Measurements from ENCODE around the gene F7.
"Not testable (repeated sequence)": the region's sequence is repeated elsewhere in the genome, so short reads cannot be mapped to it uniquely, and the experiment has no call there.

The F7 gene

DNA sequence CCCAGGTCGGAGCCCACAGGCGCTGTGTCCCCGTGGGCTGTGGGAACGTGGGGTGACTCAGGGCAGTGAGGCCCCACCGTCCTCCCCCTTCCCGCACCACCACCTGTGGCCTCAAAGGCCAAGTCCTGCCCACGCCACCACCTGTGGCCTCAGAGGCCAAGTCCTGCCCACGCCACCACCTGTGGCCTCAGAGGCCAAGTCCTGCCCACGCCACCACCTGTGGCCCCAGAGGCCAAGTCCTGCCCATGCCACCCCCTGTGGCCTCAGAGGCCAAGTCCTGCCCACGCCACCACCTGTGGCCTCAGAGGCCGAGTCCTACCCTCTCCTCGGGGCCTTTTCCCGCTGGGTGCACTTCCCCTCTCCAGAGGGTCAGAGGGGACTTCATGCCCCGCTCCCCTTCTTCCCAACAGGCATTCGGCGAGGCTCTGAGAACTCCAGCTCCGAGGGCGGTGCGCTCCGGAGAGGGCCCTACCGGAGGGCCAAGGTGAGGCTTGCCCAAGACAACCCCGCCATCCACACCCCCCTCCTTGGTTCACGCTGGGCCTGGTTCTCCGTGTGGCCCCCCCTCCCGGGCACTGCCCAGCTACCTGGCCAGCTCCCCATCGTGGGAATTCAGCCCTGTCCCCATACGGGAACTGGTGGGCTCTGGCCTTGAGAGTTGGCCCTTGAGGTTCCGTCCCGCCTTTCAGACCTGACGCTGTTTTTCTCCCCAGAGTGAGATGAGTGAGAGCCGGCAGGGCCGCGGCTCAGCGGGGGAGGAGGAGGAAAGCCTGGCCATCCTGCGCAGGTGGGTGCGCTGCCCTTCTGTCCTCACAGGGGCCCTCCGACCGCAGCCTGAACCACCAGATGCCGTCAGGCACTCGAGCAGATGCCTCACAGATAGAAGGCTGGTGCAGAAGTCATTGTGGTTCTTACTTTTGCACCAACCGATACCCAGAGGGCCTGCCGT is 27.4 kb upstream of the F7 start:
- Histone ChIP-seq H3K4me1 (ENCODE audit: insufficient read depth, insufficient read length) (no peaks in the 10 kb centered on the region), H3K36me3 (ENCODE audit: insufficient read depth, insufficient read length, low read length) (no peaks in the 10 kb centered on the region), H3K9ac (ENCODE audit: insufficient read length, low read depth) (no peak overlapping the region), H3K4me3 (ENCODE audit: insufficient read length, low read depth) (no peak overlapping the region), H3K9me3 (ENCODE audit: insufficient read depth, low read length) (no peaks in the 10 kb centered on the region), H3K27me3 (ENCODE audit: insufficient read depth, insufficient read length) (no peaks in the 10 kb centered on the region)
- TF ChIP-seq SUZ12 (IDR thresholded peaks at IDR 0.05; ENCODE audit: extremely low read depth, insufficient read depth, insufficient read length) (no peak), ZNF274 (IDR thresholded peaks at IDR 0.05; ENCODE audit: low read depth, low read length) (no peak), YY1 (IDR thresholded peaks at IDR 0.05; ENCODE audit: insufficient read depth, insufficient read length) (no peak)
- DNase-seq (ENCODE audit: low read depth, low spot score) = no peak

DNA sequence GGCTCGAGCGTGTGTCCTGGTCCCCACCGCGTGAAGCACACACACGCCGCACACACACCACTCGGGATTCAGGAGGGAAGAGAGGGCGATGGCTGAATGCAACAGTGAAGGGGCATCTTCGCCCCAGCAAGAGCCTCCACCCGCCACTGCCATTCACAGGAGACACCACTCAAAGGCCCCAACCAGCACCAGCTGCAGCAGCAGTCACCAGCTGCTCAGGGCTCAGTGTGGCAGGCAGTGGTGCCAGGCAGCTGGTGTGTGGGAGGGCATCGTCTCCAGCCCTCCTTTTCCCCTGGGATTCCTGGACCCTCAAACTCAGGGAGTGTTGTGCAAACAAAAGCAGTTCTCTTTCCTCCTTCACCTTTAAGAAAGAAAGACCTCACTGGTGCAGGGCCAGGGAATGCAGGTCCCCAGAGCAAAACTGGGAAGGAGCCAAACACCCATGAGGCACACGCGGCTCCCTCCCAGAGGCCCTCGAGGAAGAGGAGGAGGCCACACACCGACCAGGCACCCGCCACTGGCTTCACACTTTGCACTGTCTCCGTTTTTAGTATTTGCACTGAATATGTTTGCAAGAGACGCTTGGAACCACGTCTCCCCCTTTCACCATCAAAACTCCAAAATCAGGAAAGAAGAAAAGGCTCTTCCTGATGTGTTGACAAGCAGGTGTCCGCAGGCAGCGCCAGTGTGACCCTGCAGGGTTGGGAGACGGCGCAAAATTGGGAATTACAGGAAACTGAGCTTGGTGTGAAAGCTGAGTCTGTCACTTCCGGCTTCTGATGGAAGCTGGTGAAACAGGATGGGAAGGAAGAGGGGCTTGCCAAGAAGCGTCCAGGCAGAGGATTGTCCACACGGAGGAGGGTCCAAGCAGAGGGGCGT is 26.4 kb upstream of the F7 start:
- H3K9ac ChIP-seq (ENCODE audit: insufficient read length, low read depth) = no peak overlapping the region
- H3K27me3 ChIP-seq (ENCODE audit: insufficient read depth, insufficient read length) = no peaks in the 10 kb centered on the region
- no peaks in the 10 kb centered on the region for H3K36me3 ChIP-seq (ENCODE audit: insufficient read depth, insufficient read length, low read length)
- no peak overlapping the region for H3K4me3 ChIP-seq (ENCODE audit: insufficient read length, low read depth)
- no peaks in the 10 kb centered on the region for H3K9me3 ChIP-seq (ENCODE audit: insufficient read depth, low read length)
- no peaks in the 10 kb centered on the region for H3K4me1 ChIP-seq (ENCODE audit: insufficient read depth, insufficient read length)
- no peak for TF ChIP-seq SUZ12 (IDR thresholded peaks at IDR 0.05; ENCODE audit: extremely low read depth, insufficient read depth, insufficient read length)
- no peak for TF ChIP-seq YY1 (IDR thresholded peaks at IDR 0.05; ENCODE audit: insufficient read depth, insufficient read length)
- no peak for TF ChIP-seq ZNF274 (IDR thresholded peaks at IDR 0.05; ENCODE audit: low read depth, low read length)
- no peak for DNase-seq (ENCODE audit: low read depth, low spot score)

DNA sequence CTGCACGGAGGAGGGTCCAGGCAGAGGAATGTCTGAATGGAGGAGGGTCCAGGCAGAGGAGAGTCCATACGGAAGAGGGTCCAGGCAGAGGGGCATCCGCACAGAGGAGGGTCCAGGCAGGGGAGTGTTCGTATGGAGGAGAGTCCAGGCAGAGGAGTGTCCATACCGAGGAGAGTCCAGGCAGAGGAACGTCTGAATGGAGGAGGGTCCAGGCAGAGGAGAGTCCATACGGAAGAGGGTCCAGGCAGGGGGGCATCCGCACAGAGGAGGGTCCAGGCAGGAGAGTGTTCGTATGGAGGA is 25.9 kb upstream of the F7 start:
- H3K27me3 ChIP-seq (ENCODE audit: insufficient read depth, insufficient read length); H3K9ac ChIP-seq (ENCODE audit: insufficient read length, low read depth); H3K4me1 ChIP-seq (ENCODE audit: insufficient read depth, insufficient read length); DNase-seq (ENCODE audit: low read depth, low spot score); H3K4me3 ChIP-seq (ENCODE audit: insufficient read length, low read depth); H3K36me3 ChIP-seq (ENCODE audit: insufficient read depth, insufficient read length, low read length); H3K9me3 ChIP-seq (ENCODE audit: insufficient read depth, low read length): not testable (repeated sequence)

DNA sequence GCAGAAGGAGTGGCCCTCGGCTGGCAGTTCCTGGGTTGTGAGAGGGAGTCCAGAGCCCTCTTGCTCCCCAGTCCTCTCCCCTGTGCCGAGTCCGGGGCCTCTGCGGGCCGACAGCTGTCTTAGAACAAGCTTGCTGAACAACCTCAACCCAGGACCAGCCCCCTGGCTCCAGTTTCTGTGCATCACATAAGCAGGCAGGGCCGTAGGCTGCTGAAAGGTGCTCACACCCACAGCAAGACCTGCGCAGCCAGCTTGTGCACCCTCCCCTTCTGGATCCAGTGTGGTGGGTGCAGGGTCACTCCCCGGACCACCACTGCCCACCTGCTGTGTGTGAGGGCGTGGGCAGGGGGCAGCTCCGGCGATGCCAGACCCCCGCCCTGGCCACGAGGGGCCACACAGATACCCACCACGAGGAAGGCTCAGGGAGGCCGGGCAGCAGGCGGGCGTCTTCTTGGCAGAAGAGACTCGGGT is 25.2 kb upstream of the F7 start:
- DNase-seq (ENCODE audit: low read depth, low spot score) = no peak
- TF ChIP-seq ZNF274 (IDR thresholded peaks at IDR 0.05; ENCODE audit: low read depth, low read length) (no peak), YY1 (IDR thresholded peaks at IDR 0.05; ENCODE audit: insufficient read depth, insufficient read length) (no peak), SUZ12 (IDR thresholded peaks at IDR 0.05; ENCODE audit: extremely low read depth, insufficient read depth, insufficient read length) (no peak)
- no peaks in the 10 kb centered on the region for H3K4me1 ChIP-seq (ENCODE audit: insufficient read depth, insufficient read length)
- H3K9ac ChIP-seq (ENCODE audit: insufficient read length, low read depth) = no peak overlapping the region
- no peaks in the 10 kb centered on the region for H3K27me3 ChIP-seq (ENCODE audit: insufficient read depth, insufficient read length)
- H3K9me3 ChIP-seq (ENCODE audit: insufficient read depth, low read length) = no peaks in the 10 kb centered on the region
- no peak overlapping the region for H3K4me3 ChIP-seq (ENCODE audit: insufficient read length, low read depth)
- no peaks in the 10 kb centered on the region for H3K36me3 ChIP-seq (ENCODE audit: insufficient read depth, insufficient read length, low read length)

DNA sequence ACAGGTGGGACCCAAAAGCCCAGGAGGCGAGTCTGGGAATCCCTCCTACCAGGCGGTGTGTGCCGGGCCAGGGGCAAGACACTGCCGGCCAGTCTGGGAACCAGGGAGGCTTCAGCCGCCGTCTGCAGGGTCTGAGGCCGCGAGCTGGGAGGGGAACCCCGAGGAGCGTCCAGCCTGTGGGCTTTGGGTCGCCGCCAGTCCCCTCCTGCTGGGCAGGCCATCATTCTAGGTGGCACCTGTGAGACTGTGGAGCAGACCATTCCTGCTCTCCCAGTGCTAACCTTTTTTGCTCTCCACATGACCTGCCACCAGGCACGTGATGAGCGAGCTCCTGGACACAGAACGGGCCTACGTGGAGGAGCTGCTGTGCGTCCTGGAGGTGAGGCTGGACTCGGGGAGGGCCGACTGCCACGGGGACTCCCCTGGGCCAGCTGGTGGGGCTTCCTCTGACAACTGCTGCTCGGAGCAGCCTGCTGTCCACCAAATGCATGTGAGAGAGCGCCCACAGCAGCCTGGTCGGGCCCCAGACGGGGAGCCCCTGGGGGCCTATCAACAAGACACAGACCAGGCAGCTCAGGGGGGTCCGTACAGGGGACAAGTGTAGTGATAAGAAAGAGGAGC is 24.6 kb upstream of the F7 start:
- TF ChIP-seq YY1 (IDR thresholded peaks at IDR 0.05; ENCODE audit: insufficient read depth, insufficient read length) (no peak), ZNF274 (IDR thresholded peaks at IDR 0.05; ENCODE audit: low read depth, low read length) (no peak), SUZ12 (IDR thresholded peaks at IDR 0.05; ENCODE audit: extremely low read depth, insufficient read depth, insufficient read length) (no peak)
- Histone ChIP-seq H3K9me3 (ENCODE audit: insufficient read depth, low read length) (no peaks in the 10 kb centered on the region), H3K9ac (ENCODE audit: insufficient read length, low read depth) (no peak overlapping the region), H3K4me3 (ENCODE audit: insufficient read length, low read depth) (no peak overlapping the region), H3K36me3 (ENCODE audit: insufficient read depth, insufficient read length, low read length) (no peaks in the 10 kb centered on the region), H3K4me1 (ENCODE audit: insufficient read depth, insufficient read length) (no peaks in the 10 kb centered on the region), H3K27me3 (ENCODE audit: insufficient read depth, insufficient read length) (no peaks in the 10 kb centered on the region)
- DNase-seq (ENCODE audit: low read depth, low spot score) = no peak

DNA sequence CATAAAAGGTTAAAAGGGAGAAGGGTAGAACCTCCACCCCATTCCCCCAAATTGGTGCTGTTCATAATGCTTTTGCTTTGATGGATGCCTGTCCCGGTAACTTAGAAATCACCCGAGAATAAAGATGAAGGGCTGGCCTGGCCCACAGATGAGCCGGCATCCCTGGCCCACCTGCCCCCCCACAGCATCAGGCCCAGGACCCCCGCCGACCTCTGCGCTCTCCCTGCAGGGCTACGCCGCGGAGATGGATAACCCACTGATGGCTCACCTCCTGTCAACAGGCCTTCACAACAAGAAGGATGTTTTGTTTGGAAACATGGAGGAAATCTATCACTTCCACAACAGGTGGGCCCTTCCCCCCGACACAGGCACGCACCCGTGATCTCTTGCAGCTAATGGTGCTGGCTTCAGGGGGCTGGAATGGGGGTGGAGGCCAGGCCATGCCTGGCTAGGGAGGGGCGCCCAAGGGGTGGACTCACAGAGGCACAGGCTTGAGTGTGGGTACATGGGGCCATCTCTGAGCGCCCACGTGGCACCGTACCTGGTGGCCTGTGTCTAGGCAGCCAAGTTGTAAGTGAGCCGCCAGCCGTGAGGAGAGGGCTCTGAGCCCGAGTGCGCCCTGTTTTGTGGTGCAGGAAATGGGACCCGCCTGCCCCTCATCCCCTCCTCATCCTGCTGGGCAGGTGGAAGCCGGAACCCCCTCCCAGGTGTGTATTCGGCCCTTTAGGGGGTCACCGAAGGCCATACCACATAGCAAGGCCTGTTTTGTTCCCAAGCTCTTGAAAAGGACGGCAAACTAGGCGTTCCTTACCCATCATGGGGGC is 23.2 kb upstream of the F7 start:
- H3K9ac ChIP-seq (ENCODE audit: insufficient read length, low read depth) = no peak overlapping the region
- DNase-seq (ENCODE audit: low read depth, low spot score) = no peak
- H3K27me3 ChIP-seq (ENCODE audit: insufficient read depth, insufficient read length) = no peaks in the 10 kb centered on the region
- H3K36me3 ChIP-seq (ENCODE audit: insufficient read depth, insufficient read length, low read length) = no peaks in the 10 kb centered on the region
- TF ChIP-seq ZNF274 (IDR thresholded peaks at IDR 0.05; ENCODE audit: low read depth, low read length) = no peak
- TF ChIP-seq YY1 (IDR thresholded peaks at IDR 0.05; ENCODE audit: insufficient read depth, insufficient read length) = no peak
- no peak for TF ChIP-seq SUZ12 (IDR thresholded peaks at IDR 0.05; ENCODE audit: extremely low read depth, insufficient read depth, insufficient read length)
- no peaks in the 10 kb centered on the region for H3K9me3 ChIP-seq (ENCODE audit: insufficient read depth, low read length)
- H3K4me3 ChIP-seq (ENCODE audit: insufficient read length, low read depth) = no peak overlapping the region
- H3K4me1 ChIP-seq (ENCODE audit: insufficient read depth, insufficient read length) = peaks cover 4% of the 10 kb centered on the region
